NAMALWA (cell line): Measurements from ENCODE around the gene SLC9A4.

Source experiments
- DNase-seq: peaks from one replicate; pipeline ENCODE4 v3.0.0-alpha.2; 2015; ENCODE audit warnings: low spot score

Gene SLC9A4

GRCh38 chr2:102550151-102550550 lies 77.1 kb downstream of the SLC9A4 start:
- no peak for DNase-seq

- DNase-seq: no peak
Measured at GRCh38 chr2:102551329-102552096, 78.5 kb downstream of the SLC9A4 start.

GRCh38 chr2:102553601-102554000 lies 80.6 kb downstream of the SLC9A4 start:
- DNase-seq: no peak

- DNase-seq: no peak
Measured at GRCh38 chr2:102558463-102558862, 85.4 kb downstream of the SLC9A4 start.

- DNase-seq: peak; percentile 2
Measured at GRCh38 chr2:102562542-102562941, 89.5 kb downstream of the SLC9A4 start.

- no peak for DNase-seq
Measured at GRCh38 chr2:102575888-102576287, 102.9 kb downstream of the SLC9A4 start.

GRCh38 chr2:102578376-102578775 lies 105.3 kb downstream of the SLC9A4 start:
- no peak for DNase-seq

- no peak for DNase-seq
Measured at GRCh38 chr2:102581911-102582310, 108.9 kb downstream of the SLC9A4 start.

- DNase-seq: no peak
Measured at GRCh38 chr2:102582845-102583244, 109.8 kb downstream of the SLC9A4 start.
